GM23338 (cell line): ENCODE results near the gene OTOGL. TPM values are rescaled to one million over a fixed set of nuclear protein-coding genes. Genes with fewer than 3 reads are reported as not detected.

ENCODE experiments used
- ATAC-seq: fragments of 200-7000 bp; cut with Tn5 transposase; 3 replicates; pipeline ENCODE4 v1.9.1; 2020
- DNase-seq: peaks from one replicate; pipeline ENCODE4 v3.0.0-alpha.2; 2015; ENCODE audit warnings: low spot score
- H2AFZ ChIP-seq: fragments of 200-600 bp; sonication (generic); 2 replicates; pipeline ENCODE4 v1.8.0; 2016; ENCODE audit warnings: antibody characterized with exemption, mild to moderate bottlenecking, moderate library complexity
- H3F3A ChIP-seq: fragments of 200-600 bp; sonication (generic); replicated peaks from 2 replicates; pipeline ENCODE4 v1.8.0; 2017; ENCODE audit warnings: antibody characterized with exemption, mixed run types, low read depth
- H3K27ac ChIP-seq: fragments of 200-600 bp; sonication (generic); 2 replicates; pipeline ENCODE4 v1.6.1; 2016; ENCODE audit warnings: low read depth
- H3K27me3 ChIP-seq: fragments of 200-600 bp; sonication (generic); 2 replicates; pipeline ENCODE4 v1.8.0; 2016; ENCODE audit warnings: mild to moderate bottlenecking, mixed run types, moderate library complexity; ENCODE audit not compliant: insufficient read depth
- H3K36me3 ChIP-seq: fragments of 200-600 bp; sonication (generic); 2 replicates; pipeline ENCODE4 v1.8.0; 2016; ENCODE audit warnings: mild to moderate bottlenecking; ENCODE audit not compliant: insufficient read depth
- H3K4me1 ChIP-seq: fragments of 200-600 bp; sonication (generic); 2 replicates; pipeline ENCODE4 v1.8.0; 2016; ENCODE audit warnings: mild to moderate bottlenecking, moderate library complexity; ENCODE audit not compliant: insufficient read depth
- H3K4me2 ChIP-seq: fragments of 200-600 bp; sonication (generic); 2 replicates; pipeline ENCODE4 v1.7.1; 2017; ENCODE audit warnings: mixed run types
- H3K4me3 ChIP-seq: fragments of 200-600 bp; sonication (generic); 2 replicates; pipeline ENCODE4 v1.6.1; 2016; ENCODE audit warnings: mixed run types
- H3K79me2 ChIP-seq: fragments of 200-600 bp; sonication (generic); replicated peaks from 2 replicates; pipeline ENCODE4 v1.8.0; 2017; ENCODE audit warnings: mild to moderate bottlenecking; ENCODE audit not compliant: insufficient read depth
- H3K9me2 ChIP-seq: fragments of 200-600 bp; sonication (generic); 2 replicates; pipeline ENCODE4 v1.8.0; 2017; ENCODE audit not compliant: insufficient read depth
- H4K20me1 ChIP-seq: fragments of 200-600 bp; sonication (generic); replicated peaks from 2 replicates; pipeline ENCODE4 v1.8.0; 2017; ENCODE audit warnings: mild to moderate bottlenecking; ENCODE audit not compliant: insufficient read depth
- H3K27ac Mint-ChIP-seq: 2 replicates; pipeline ENCODE4 v1.8.0; 2020; ENCODE audit warnings: inconsistent platforms, mild to moderate bottlenecking, moderate library complexity, mixed read lengths
- H3K27me3 Mint-ChIP-seq: 3 replicates; pipeline ENCODE4 v1.8.0; 2022; ENCODE audit warnings: low read depth, mild to moderate bottlenecking, moderate library complexity, mixed read lengths, inconsistent platforms; ENCODE audit not compliant: insufficient read depth, poor library complexity
- H3K36me3 Mint-ChIP-seq: 3 replicates; pipeline ENCODE4 v1.8.0; 2021; ENCODE audit warnings: low read depth, mild to moderate bottlenecking, inconsistent platforms, moderate library complexity, mixed read lengths
- H3K4me1 Mint-ChIP-seq: 3 replicates; pipeline ENCODE4 v1.8.0; 2020; ENCODE audit warnings: mild to moderate bottlenecking, inconsistent platforms, mixed read lengths
- H3K4me3 Mint-ChIP-seq: 3 replicates; pipeline ENCODE4 v1.8.0; 2021; ENCODE audit warnings: moderate library complexity, mild to moderate bottlenecking, inconsistent platforms, mixed read lengths
- H3K9me3 Mint-ChIP-seq: 3 replicates; pipeline ENCODE4 v1.8.0; 2020; ENCODE audit warnings: moderate library complexity, mild to moderate bottlenecking, inconsistent platforms, mixed read lengths
- CREB1 ChIP-seq: fragments of 250-450 bp; sonication (Bioruptor Pico); IDR thresholded peaks from 2 replicates; pipeline ENCODE4 v1.5.0; 2020; ENCODE audit warnings: low read depth, mild to moderate bottlenecking, moderate library complexity
- CTCF ChIP-seq, 2 experiments: fragments of 200-600 bp in 1 of 2; sonication (generic) in 1 of 2; conservative IDR thresholded peaks; 2 replicates each; pipeline versions ENCODE4 v1.5.1 to v1.6.1; 2016 to 2017; ENCODE audit warnings: antibody characterized with exemption in 2 of 2, low read depth in 2 of 2, mild to moderate bottlenecking in 2 of 2, moderate library complexity in 1 of 2
- EZH2 ChIP-seq: fragments of 200-600 bp; sonication (generic); IDR thresholded peaks from one replicate; pipeline ENCODE4 v1.8.0; 2017; ENCODE audit warnings: antibody characterized with exemption, mild to moderate bottlenecking, low read depth; ENCODE audit not compliant: unreplicated experiment
- EZH2phosphoT487 ChIP-seq: fragments of 200-600 bp; sonication (generic); IDR thresholded peaks from one replicate; pipeline ENCODE4 v1.8.1; 2018; ENCODE audit warnings: antibody characterized with exemption; ENCODE audit not compliant: unreplicated experiment
- JUNB ChIP-seq: IDR thresholded peaks from one replicate; pipeline ENCODE4 v1.6.1; 2016; ENCODE audit warnings: antibody characterized with exemption; ENCODE audit not compliant: unreplicated experiment
- NANOG ChIP-seq: IDR thresholded peaks from 2 replicates; pipeline ENCODE4 v1.6.1; 2016; ENCODE audit warnings: antibody characterized with exemption, borderline replicate concordance
- POLR2AphosphoS5 ChIP-seq: IDR thresholded peaks from 2 replicates; pipeline ENCODE4 v1.6.1; 2016; ENCODE audit warnings: antibody characterized with exemption, low read depth
- STAT1 ChIP-seq: IDR thresholded peaks from one replicate; pipeline ENCODE4 v1.6.1; 2016; ENCODE audit warnings: antibody characterized with exemption; ENCODE audit not compliant: unreplicated experiment
- ZNF114 ChIP-seq: fragments of 250-450 bp; sonication (Bioruptor Pico); IDR thresholded peaks from 2 replicates; pipeline ENCODE4 v1.5.0; 2020; ENCODE audit warnings: mild to moderate bottlenecking, moderate library complexity
- ZNF331 ChIP-seq: fragments of 250-450 bp; sonication (Bioruptor Pico); IDR thresholded peaks from 2 replicates; pipeline ENCODE4 v1.5.0; 2020; ENCODE audit warnings: low read depth, mild to moderate bottlenecking, moderate library complexity
- polyA plus RNA-seq: library from polyadenylated mRNA; unstranded; fragments of >200 nt; fragmentation: Nextera tagmentation; extraction: Ambion mirVana; gene quantifications from 2 replicates; pipeline ENCODE4 v1.2.1, GENCODE V29; 2016
- total RNA-seq: library from RNA; depleted of rRNA; stranded (reverse); fragments of >200 nt; shearing (Covaris generic); gene quantifications from 2 replicates; pipeline ENCODE4 v1.2.3, GENCODE V29; 2014
- TF ChIP-seq, protein P1 (sequence below): IDR thresholded peaks from one replicate; pipeline ENCODE4 v1.6.1; 2018; ENCODE audit warnings: antibody characterized with exemption; ENCODE audit not compliant: unreplicated experiment
- TF ChIP-seq, protein P2 (sequence below): fragments of 250-450 bp; sonication (Bioruptor Pico); IDR thresholded peaks from 2 replicates; pipeline ENCODE4 v1.5.0; 2020; ENCODE audit warnings: mild to moderate bottlenecking, moderate library complexity
- TF ChIP-seq, protein P3 (sequence below): IDR thresholded peaks from 2 replicates; pipeline ENCODE4 v1.6.1; 2016; ENCODE audit warnings: antibody characterized with exemption

Gene OTOGL
- total and polyA plus RNA-seq, 2 experiments from 2014 or later, result 0.36 to 0.66 TPM

DNA sequence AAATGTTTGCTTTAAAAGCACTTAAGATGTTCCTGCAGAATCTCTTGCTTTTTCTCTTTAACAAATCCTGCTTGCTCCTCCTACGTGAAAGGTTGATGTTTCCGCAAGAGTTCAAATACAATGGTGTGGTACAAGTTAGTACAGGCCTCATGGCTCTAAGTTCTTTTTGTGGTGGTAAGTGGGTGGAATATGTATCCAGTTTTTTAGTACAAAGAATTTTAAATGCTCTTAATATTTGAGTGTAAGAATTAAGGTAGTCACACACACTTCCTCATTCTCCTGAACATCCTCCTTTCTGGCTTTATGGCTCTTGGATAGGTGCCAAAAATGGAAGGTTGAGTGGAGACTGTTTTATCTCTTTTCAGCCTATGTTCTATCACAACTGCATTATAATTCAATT, 1.8 kb downstream of the OTOGL start:
- TF ChIP-seq NANOG (no peak), CTCF (conservative IDR thresholded peaks at IDR 0.05; ENCODE audit: low read depth in 2 of 2) (no peak), ZNF114 (CRISPR knock-in tag) (no peak), STAT1 (no peak), POLR2AphosphoS5 (no peak), CREB1 (CRISPR knock-in tag) (no peak), JUNB (no peak), EZH2phosphoT487 (no peak), EZH2 (no peak), ZNF331 (no peak)
- TF ChIP-seq, protein P1, sequence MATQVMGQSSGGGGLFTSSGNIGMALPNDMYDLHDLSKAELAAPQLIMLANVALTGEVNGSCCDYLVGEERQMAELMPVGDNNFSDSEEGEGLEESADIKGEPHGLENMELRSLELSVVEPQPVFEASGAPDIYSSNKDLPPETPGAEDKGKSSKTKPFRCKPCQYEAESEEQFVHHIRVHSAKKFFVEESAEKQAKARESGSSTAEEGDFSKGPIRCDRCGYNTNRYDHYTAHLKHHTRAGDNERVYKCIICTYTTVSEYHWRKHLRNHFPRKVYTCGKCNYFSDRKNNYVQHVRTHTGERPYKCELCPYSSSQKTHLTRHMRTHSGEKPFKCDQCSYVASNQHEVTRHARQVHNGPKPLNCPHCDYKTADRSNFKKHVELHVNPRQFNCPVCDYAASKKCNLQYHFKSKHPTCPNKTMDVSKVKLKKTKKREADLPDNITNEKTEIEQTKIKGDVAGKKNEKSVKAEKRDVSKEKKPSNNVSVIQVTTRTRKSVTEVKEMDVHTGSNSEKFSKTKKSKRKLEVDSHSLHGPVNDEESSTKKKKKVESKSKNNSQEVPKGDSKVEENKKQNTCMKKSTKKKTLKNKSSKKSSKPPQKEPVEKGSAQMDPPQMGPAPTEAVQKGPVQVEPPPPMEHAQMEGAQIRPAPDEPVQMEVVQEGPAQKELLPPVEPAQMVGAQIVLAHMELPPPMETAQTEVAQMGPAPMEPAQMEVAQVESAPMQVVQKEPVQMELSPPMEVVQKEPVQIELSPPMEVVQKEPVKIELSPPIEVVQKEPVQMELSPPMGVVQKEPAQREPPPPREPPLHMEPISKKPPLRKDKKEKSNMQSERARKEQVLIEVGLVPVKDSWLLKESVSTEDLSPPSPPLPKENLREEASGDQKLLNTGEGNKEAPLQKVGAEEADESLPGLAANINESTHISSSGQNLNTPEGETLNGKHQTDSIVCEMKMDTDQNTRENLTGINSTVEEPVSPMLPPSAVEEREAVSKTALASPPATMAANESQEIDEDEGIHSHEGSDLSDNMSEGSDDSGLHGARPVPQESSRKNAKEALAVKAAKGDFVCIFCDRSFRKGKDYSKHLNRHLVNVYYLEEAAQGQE, result no peak
- TF ChIP-seq, protein P2, sequence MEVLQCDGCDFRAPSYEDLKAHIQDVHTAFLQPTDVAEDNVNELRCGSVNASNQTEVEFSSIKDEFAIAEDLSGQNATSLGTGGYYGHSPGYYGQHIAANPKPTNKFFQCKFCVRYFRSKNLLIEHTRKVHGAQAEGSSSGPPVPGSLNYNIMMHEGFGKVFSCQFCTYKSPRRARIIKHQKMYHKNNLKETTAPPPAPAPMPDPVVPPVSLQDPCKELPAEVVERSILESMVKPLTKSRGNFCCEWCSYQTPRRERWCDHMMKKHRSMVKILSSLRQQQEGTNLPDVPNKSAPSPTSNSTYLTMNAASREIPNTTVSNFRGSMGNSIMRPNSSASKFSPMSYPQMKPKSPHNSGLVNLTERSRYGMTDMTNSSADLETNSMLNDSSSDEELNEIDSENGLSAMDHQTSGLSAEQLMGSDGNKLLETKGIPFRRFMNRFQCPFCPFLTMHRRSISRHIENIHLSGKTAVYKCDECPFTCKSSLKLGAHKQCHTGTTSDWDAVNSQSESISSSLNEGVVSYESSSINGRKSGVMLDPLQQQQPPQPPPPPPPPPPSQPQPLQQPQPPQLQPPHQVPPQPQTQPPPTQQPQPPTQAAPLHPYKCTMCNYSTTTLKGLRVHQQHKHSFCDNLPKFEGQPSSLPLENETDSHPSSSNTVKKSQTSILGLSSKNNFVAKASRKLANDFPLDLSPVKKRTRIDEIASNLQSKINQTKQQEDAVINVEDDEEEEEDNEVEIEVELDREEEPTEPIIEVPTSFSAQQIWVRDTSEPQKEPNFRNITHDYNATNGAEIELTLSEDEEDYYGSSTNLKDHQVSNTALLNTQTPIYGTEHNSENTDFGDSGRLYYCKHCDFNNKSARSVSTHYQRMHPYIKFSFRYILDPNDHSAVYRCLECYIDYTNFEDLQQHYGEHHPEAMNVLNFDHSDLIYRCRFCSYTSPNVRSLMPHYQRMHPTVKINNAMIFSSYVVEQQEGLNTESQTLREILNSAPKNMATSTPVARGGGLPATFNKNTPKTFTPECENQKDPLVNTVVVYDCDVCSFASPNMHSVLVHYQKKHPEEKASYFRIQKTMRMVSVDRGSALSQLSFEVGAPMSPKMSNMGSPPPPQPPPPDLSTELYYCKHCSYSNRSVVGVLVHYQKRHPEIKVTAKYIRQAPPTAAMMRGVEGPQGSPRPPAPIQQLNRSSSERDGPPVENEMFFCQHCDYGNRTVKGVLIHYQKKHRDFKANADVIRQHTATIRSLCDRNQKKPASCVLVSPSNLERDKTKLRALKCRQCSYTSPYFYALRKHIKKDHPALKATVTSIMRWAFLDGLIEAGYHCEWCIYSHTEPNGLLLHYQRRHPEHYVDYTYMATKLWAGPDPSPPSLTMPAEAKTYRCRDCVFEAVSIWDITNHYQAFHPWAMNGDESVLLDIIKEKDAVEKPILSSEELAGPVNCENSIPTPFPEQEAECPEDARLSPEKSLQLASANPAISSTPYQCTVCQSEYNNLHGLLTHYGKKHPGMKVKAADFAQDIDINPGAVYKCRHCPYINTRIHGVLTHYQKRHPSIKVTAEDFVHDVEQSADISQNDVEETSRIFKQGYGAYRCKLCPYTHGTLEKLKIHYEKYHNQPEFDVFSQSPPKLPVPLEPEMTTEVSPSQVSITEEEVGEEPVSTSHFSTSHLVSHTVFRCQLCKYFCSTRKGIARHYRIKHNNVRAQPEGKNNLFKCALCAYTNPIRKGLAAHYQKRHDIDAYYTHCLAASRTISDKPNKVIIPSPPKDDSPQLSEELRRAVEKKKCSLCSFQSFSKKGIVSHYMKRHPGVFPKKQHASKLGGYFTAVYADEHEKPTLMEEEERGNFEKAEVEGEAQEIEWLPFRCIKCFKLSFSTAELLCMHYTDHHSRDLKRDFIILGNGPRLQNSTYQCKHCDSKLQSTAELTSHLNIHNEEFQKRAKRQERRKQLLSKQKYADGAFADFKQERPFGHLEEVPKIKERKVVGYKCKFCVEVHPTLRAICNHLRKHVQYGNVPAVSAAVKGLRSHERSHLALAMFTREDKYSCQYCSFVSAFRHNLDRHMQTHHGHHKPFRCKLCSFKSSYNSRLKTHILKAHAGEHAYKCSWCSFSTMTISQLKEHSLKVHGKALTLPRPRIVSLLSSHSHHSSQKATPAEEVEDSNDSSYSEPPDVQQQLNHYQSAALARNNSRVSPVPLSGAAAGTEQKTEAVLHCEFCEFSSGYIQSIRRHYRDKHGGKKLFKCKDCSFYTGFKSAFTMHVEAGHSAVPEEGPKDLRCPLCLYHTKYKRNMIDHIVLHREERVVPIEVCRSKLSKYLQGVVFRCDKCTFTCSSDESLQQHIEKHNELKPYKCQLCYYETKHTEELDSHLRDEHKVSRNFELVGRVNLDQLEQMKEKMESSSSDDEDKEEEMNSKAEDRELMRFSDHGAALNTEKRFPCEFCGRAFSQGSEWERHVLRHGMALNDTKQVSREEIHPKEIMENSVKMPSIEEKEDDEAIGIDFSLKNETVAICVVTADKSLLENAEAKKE (CRISPR knock-in tag), result no peak
- TF ChIP-seq, protein P3, sequence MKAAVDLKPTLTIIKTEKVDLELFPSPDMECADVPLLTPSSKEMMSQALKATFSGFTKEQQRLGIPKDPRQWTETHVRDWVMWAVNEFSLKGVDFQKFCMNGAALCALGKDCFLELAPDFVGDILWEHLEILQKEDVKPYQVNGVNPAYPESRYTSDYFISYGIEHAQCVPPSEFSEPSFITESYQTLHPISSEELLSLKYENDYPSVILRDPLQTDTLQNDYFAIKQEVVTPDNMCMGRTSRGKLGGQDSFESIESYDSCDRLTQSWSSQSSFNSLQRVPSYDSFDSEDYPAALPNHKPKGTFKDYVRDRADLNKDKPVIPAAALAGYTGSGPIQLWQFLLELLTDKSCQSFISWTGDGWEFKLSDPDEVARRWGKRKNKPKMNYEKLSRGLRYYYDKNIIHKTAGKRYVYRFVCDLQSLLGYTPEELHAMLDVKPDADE, result no peak
- Histone ChIP-seq H3K4me2 (no peak overlapping the region), H3K79me2 (no peaks in the 10 kb centered on the region), H3F3A (no peaks in the 10 kb centered on the region), H4K20me1 (no peaks in the 10 kb centered on the region), H3K4me1 (no peaks in the 10 kb centered on the region), H3K4me3 (no peak overlapping the region), H3K9me2 (no peaks in the 10 kb centered on the region), H3K27ac (no peak overlapping the region), H3K27me3 (no peaks in the 10 kb centered on the region), H3K36me3 (no peaks in the 10 kb centered on the region), H2AFZ (peak overlapping the region; percentile 64; the same call in 1 of the 2 replicates)
- no peaks in the 10 kb centered on the region for H3K9me3 Mint-ChIP-seq
- no peaks in the 10 kb centered on the region for H3K27me3 Mint-ChIP-seq
- no peaks in the 10 kb centered on the region for H3K36me3 Mint-ChIP-seq
- no peak overlapping the region for H3K4me3 Mint-ChIP-seq
- DNase-seq (no peak), ATAC-seq (no peak)
- H3K27ac Mint-ChIP-seq, result no peak overlapping the region
- H3K4me1 Mint-ChIP-seq, result peaks cover 2% of the 10 kb centered on the region; the same call in 1 of the 3 replicates
